Activated CD4-positive, alpha-beta memory T cell treated with anti-CD3 and anti-CD28 coated beads for 36 hours (primary cell): Measurements from ENCODE around the gene PARS2. TPM values are rescaled to one million over a fixed set of nuclear protein-coding genes. Genes with fewer than 3 reads are reported as not detected.

Experiments used
- CTCF ChIA-PET: fragments of 350-600 bp; sonication (Branson Sonifier 250); formaldehyde crosslinking; loops from one replicate; lab custom pipeline; 2021; ENCODE audit warnings: antibody characterized with exemption, inconsistent platforms; lab: Charles Lee
- POLR2A ChIA-PET: fragments of 350-600 bp; sonication (Branson Sonifier 250); formaldehyde crosslinking; loops from one replicate; lab custom pipeline; 2021; ENCODE audit warnings: antibody characterized with exemption; lab: Charles Lee
- DNase-seq: peaks from one replicate; pipeline ENCODE4 v3.0.0-alpha.2; 2020
- H3K27ac Mint-ChIP-seq: one replicate; pipeline ENCODE4 v1.8.0; 2021; ENCODE audit warnings: mixed read lengths
- H3K27me3 Mint-ChIP-seq: one replicate; pipeline ENCODE4 v1.8.0; 2021; ENCODE audit warnings: mixed read lengths
- H3K36me3 Mint-ChIP-seq: one replicate; pipeline ENCODE4 v1.8.0; 2021; ENCODE audit warnings: mixed read lengths
- H3K4me1 Mint-ChIP-seq: one replicate; pipeline ENCODE4 v1.8.0; 2021; ENCODE audit warnings: low read depth, mixed read lengths
- H3K4me3 Mint-ChIP-seq: one replicate; pipeline ENCODE4 v1.8.0; 2021; ENCODE audit warnings: mild to moderate bottlenecking, mixed read lengths
- H3K9me3 Mint-ChIP-seq: one replicate; pipeline ENCODE4 v1.8.0; 2021; ENCODE audit warnings: mixed read lengths
- intact Hi-C: fragments of 100-400 bp; cut with micrococcal nuclease; formaldehyde crosslinking; loops from one replicate; pipeline ENCODE4 v1.15.1; 2023
- total RNA-seq, 2 experiments: library from RNA; stranded (reverse); gene quantifications; one replicate each; pipeline ENCODE4 v1.2.3, GENCODE V29; 2021

Gene PARS2
- total RNA-seq, 2 experiments from 2014 or later: 5.6 to 5.7 TPM

DNA sequence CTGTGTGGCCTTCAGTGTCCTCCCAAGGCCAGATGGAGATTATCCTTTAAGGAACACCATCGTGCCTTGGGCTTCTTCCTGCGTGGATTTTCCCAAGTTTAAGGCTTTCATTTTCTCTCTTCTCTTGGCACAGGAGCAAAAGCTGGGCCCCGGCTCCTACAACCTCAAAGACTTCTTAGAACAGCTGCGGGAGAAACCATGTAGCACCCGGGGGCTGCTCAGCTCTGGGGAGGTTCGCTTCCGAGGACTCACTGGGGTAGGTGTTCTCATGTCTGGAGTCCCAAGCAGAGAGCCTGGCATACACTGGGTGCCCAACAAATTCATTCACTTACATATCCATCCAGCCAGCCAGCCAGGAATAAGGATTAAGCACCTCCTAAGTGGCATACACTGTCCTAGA is 43.4 kb upstream of the PARS2 start:
- no peaks in the 10 kb centered on the region for H3K36me3 Mint-ChIP-seq
- no peak overlapping the region for H3K4me3 Mint-ChIP-seq
- CTCF ChIA-PET: interaction anchor here (0.9 to 2.1 kb wide), 5 partner anchors 9 to 144 kb away, joined by 3 to 11 read pairs (median 6); no protein-coding TSS in a partner anchor
- intact Hi-C loops: no loop called here
- POLR2A ChIA-PET: no interaction called here
- H3K4me1 Mint-ChIP-seq: peaks cover 22% of the 10 kb centered on the region
- no peak for DNase-seq
- peaks cover 2% of the 10 kb centered on the region for H3K27me3 Mint-ChIP-seq
- H3K9me3 Mint-ChIP-seq: no peaks in the 10 kb centered on the region
- no peak overlapping the region for H3K27ac Mint-ChIP-seq

DNA sequence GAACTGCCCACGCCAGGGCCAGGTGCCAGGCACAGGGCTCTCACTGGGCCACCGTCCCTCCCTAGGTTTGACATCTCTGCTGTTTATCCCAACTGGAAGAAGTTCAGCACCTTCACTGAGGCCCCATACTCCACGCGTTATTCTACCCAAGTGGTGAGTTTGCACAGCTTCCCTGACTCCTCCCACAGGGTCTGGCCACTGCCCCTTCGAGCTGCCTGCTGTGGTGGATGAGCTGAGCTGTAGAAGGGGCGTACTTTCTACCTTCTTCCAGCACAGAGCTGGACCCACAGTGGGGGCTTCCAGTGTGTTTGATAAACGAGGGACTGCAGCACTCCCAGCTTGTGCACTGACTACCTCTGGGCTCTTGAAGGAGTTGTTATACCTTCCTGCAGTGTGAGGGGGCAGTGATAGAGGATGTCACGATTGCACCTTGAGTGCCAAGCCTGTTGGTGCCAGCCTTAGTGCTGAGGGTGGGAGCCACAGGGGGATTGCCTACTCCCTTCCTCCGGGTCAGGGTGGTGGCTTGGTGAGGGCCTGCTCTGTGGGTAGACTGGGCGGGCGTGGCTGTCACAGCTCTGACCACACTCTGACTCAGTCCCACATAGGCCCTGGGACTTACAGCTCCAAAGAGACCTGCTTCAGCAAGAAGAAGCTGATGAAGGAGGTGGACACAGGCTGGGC is 42.7 kb upstream of the PARS2 start:
- H3K9me3 Mint-ChIP-seq: no peaks in the 10 kb centered on the region
- no peaks in the 10 kb centered on the region for H3K36me3 Mint-ChIP-seq
- H3K27ac Mint-ChIP-seq: no peak overlapping the region
- intact Hi-C loops: no loop called here
- CTCF ChIA-PET: interaction anchor here (0.9 to 2.1 kb wide), 5 partner anchors 8 to 143 kb away, joined by 3 to 11 read pairs (median 6); no protein-coding TSS in a partner anchor
- POLR2A ChIA-PET: no interaction called here
- H3K4me3 Mint-ChIP-seq: no peak overlapping the region
- DNase-seq: peak; percentile 59
- H3K27me3 Mint-ChIP-seq: peaks cover 2% of the 10 kb centered on the region
- H3K4me1 Mint-ChIP-seq: peaks cover 22% of the 10 kb centered on the region

DNA sequence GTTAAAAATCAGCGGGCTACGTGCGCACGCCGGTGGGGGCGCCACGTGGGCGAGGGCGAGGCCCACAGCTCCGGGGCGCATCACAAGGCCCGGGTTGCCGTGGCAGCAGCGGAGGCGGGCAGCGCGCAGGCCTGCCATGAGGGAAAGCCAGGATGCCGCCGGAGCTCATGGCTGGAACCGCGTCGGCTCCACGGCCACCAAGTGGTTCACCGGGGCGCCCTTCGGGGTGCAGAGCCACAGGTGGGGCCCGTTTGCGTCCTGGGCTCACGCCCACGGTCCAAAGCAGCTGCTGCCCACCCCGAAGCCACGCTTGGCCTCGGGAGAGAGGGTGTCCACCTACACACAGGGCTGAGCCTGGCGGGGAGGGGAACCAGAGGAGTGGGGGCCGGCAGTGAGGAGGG is 41.7 kb upstream of the PARS2 start:
- H3K36me3 Mint-ChIP-seq: no peaks in the 10 kb centered on the region
- ChIA-PET CTCF (interaction anchor here (2.1 kb wide), 1 partner anchor 134 kb away, joined by 11 read pairs; no protein-coding TSS in a partner anchor), POLR2A (interaction anchor here (2.5 kb wide), 1 partner anchor 90 kb away, joined by 7 read pairs; the partner anchor contains the start of gene TTC4)
- no peak overlapping the region for H3K4me3 Mint-ChIP-seq
- peaks cover 2% of the 10 kb centered on the region for H3K27me3 Mint-ChIP-seq
- DNase-seq: no peak
- H3K9me3 Mint-ChIP-seq: no peaks in the 10 kb centered on the region
- intact Hi-C loops: no loop called here
- H3K27ac Mint-ChIP-seq: no peak overlapping the region
- peaks cover 27% of the 10 kb centered on the region for H3K4me1 Mint-ChIP-seq

DNA sequence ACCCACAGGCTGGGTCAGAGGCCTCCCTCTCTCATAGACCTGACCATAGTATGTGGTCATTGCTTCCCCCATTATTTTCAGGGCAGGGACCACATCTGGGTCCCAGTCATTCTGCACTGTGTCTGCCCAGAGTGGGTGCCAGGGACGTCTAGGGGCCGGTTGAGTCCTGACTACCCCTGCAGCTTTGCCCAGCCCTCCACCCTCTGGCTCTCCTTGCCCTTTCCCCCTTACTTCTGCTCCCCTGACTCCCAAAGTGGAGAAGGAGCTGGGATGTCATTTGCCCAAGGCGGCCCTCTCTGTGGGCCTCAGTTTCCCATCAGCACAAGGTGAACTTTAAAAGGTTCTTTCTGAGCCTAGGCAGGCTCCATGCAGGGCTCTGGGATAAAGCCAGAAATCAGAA is 41.1 kb upstream of the PARS2 start:
- CTCF ChIA-PET: interaction anchor here (1.2 to 2.3 kb wide), 2 partner anchors 10 to 14 kb away, joined by 3 to 10 read pairs; no protein-coding TSS in a partner anchor
- H3K4me1 Mint-ChIP-seq: peaks cover 27% of the 10 kb centered on the region

DNA sequence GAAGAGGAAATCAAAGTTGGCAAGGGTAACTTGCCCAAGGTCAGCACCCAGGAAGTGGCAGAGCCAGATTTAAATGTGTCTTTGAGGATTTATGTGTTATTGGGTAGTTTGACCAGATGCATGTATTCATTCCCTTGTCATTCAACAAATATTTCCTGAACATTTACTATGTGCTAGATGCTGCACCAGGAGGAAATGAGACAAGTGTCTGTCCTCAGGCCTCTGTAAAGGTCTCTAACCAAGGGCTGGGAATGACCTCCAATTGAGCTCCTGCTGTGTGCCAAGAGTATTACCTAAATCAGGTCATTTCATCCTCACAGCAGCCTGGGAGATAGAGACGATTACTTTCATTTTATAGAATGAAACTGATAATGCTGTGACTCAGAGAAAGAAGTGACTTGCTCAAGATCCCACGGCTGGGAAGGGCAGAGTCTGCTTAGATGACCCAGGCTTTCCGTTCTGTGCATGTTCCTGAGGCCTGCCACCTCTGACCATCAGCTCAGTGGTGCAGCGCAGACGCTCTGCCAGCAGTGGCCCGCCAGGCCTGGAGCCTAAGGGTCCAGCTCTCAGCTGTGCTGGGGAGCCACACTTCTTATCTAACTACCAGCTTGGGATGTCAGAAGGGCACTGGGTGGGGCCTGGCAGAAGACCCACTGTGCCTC is 40.3 kb upstream of the PARS2 start:
- ChIA-PET CTCF (interaction anchor here (1.1 to 2.3 kb wide), 4 partner anchors 9 to 88 kb away, joined by 3 to 10 read pairs (median 4); no protein-coding TSS in a partner anchor), POLR2A (interaction anchor here (2.5 kb wide), 1 partner anchor 88 kb away, joined by 7 read pairs; the partner anchor contains the start of gene TTC4)
- intact Hi-C loops: loop anchor here (1.0 kb wide), 1 partner anchor 397 kb away; no protein-coding TSS in a partner anchor
- peak overlapping the region; percentile 47 for H3K27ac Mint-ChIP-seq
- peaks cover 32% of the 10 kb centered on the region for H3K4me1 Mint-ChIP-seq
- no peaks in the 10 kb centered on the region for H3K36me3 Mint-ChIP-seq
- peak; percentile 66 for DNase-seq
- H3K27me3 Mint-ChIP-seq: no peaks in the 10 kb centered on the region
- H3K4me3 Mint-ChIP-seq: no peak overlapping the region
- H3K9me3 Mint-ChIP-seq: no peaks in the 10 kb centered on the region

More for the DNA sequence above, 41.1 kb upstream of the PARS2 start:
- Mint-ChIP-seq H3K27ac (no peak overlapping the region), H3K36me3 (no peaks in the 10 kb centered on the region), H3K27me3 (peaks cover under 1% of the 10 kb centered on the region), H3K9me3 (no peaks in the 10 kb centered on the region), H3K4me3 (no peak overlapping the region)
- no peak for DNase-seq
- POLR2A ChIA-PET: interaction anchor here (2.5 kb wide), 1 partner anchor 89 kb away, joined by 7 read pairs; the partner anchor contains the start of gene TTC4
- intact Hi-C loops: no loop called here

DNA sequence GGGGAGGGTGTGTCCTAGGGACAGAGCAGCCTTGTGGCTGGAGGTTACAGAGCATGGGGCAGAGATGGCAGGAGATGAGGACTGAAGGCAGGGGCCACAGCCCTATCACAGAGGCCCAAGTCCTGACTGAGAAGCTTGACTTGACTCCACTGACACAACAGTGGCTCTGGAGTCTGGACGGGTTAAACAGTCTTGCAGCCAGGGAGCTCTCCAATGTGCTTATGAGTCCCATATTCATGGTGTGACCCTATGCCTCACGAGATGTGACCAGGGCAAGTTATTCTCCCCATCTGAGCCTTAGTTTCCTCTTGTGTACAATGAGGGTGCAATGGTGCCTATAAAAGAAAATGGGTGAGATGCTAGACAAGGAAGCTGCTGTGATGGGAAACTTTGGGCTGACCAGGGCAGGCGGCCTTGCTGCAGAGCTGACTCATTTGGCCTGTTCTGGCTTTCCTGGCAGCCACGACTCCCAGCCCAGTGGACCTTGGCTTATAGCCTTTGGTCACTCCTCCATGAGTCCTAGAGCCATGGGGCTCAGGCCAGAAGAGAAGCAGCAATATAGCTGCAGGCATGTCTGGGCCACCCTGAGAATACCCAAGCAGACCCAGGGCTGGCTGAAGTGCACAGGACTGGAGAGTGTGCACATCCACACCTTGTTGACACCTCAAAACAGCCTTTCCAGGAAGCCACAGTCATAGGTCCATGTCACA is 39.6 kb upstream of the PARS2 start:
- POLR2A ChIA-PET: interaction anchor here (2.5 kb wide), 1 partner anchor 88 kb away, joined by 7 read pairs; the partner anchor contains the start of gene TTC4
- CTCF ChIA-PET: interaction anchor here (0.6 to 2.3 kb wide), 5 partner anchors 8 to 218 kb away, joined by 3 to 10 read pairs (median 3); no protein-coding TSS in a partner anchor
- intact Hi-C loops: loop anchor here (1.0 kb wide), 1 partner anchor 397 kb away; no protein-coding TSS in a partner anchor
- no peak overlapping the region for H3K4me3 Mint-ChIP-seq
- H3K27me3 Mint-ChIP-seq: no peaks in the 10 kb centered on the region
- peaks cover 39% of the 10 kb centered on the region for H3K4me1 Mint-ChIP-seq
- H3K27ac Mint-ChIP-seq: peak overlapping the region; percentile 47
- peak; percentile 40 for DNase-seq
- no peaks in the 10 kb centered on the region for H3K9me3 Mint-ChIP-seq
- H3K36me3 Mint-ChIP-seq: no peaks in the 10 kb centered on the region

DNA sequence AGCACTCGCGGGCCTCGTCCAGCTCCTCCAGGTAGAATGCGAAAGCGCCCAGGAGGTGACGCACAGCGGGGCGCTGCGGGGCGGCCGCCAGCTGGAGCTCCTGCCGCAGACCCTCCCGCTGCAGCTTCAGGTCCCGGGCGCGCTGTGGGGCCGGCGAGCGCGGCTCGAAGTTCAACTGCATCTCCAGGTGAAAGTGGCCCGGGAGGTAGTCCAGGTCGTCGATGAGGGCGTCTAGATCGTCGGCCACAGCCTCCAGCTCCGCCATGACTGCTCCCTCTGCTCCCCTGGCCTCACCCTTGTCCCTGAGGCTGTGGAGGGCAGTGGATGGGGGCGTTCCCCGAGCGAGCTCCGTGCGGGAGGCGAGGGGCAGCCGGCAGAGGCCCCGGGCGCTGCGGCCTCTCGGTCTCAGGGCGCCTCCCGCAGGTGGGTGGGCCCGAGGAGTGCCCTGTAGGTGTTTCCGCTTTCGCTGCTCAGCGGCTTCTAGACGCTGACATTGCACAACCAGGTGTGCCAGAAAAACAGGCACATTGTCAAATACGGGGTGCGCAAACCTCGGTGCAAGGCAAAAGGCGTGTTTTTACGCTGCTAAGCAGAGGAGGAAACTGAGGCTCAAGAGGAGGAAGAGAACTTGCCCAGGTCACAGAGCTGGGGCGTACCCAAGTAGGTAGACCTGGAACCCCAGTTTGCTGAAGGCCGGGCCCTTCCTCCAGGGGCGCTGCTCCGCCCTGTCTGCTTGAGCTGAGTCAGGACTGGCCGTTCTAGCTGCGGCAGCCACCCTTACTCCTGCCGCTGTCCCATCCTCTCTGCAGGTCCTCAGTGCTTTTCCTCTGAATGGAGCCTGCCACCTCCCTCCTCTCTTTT is 36.8 kb upstream of the PARS2 start, which contains the start of gene TTC22:
Gene TTC22, minus strand, starts transcription at position 425 of the 861 bp plus-strand sequence. Its CDS starts 160 bp downstream, at position 265.
- Mint-ChIP-seq H3K27me3 (no peaks in the 10 kb centered on the region), H3K9me3 (no peaks in the 10 kb centered on the region), H3K27ac (peak within 1 kb of the TSS; percentile 67), H3K4me3 (peak within 1 kb of the TSS; percentile 84), H3K36me3 (no peaks in the 10 kb centered on the region), H3K4me1 (peaks cover 56% of the 10 kb centered on the region)
- ChIA-PET POLR2A (interaction anchor here (0.8 to 4.0 kb wide), 4 partner anchors 9 to 85 kb away, joined by 3 to 23 read pairs (median 5); partner anchors contain the start of gene TTC4), CTCF (interaction anchor here (0.6 to 5.3 kb wide), 18 partner anchors 9 to 970 kb away, joined by 3 to 38 read pairs (median 5); partner anchors contain the start of genes DHCR24, PARS2 and TTC4)
- peak; percentile 86 for DNase-seq
- intact Hi-C loops: loop anchor here (1.0 to 2.0 kb wide), 2 partner anchors 37 to 86 kb away; partner anchors contain the start of genes DHCR24 and PARS2

DNA sequence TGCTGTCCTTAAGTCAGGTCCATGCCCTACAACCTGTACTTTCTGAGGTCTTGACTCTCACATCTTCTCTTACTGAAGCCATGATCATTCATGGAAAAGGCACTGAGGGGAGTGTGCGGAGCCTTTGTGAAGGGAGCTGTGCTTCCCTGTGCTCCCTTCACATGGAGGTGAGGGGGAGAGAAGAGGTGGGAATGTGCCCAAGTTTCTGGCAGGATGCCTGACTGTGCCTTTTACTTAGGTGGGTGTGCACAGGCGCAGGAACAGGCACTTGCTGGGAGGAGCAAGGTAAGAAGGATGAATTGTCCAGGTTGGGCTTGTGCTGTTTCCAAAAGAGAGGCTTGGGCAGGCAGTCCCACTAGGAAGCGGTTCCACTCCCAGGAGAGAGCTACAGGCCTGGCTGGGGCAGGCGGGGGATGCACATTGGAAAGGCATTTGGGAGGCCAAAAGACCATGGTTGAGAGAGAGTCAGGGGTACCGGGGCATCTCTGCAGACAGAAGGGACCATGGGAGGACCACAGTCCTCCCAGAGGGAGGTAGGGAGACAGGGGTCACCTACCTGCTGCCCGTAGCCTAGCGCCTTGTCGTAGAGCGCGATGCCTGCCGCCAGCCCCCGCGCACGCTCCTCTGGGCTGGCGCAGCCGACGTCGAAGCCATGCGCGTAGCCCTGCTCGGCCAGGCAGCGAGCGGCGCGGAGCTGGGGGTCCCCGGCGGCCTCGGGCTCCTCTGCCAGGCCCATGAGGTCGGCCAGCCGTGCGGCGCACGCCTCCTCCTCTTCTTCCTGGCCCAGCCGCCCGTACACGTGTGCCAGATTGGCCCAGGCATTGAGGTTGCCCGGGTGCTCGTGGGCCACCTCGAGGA is 35.9 kb upstream of the PARS2 start:
- Mint-ChIP-seq H3K36me3 (no peaks in the 10 kb centered on the region), H3K27ac (peak overlapping the region; percentile 67), H3K4me3 (peak overlapping the region; percentile 84), H3K27me3 (no peaks in the 10 kb centered on the region), H3K9me3 (no peaks in the 10 kb centered on the region), H3K4me1 (peaks cover 59% of the 10 kb centered on the region)
- DNase-seq: no peak
- ChIA-PET POLR2A (interaction anchor here (0.8 to 4.0 kb wide), 4 partner anchors 8 to 84 kb away, joined by 3 to 23 read pairs (median 5); partner anchors contain the start of gene TTC4), CTCF (interaction anchor here (0.9 to 5.3 kb wide), 14 partner anchors 8 to 752 kb away, joined by 3 to 38 read pairs (median 6); partner anchors contain the start of gene PARS2)
- intact Hi-C loops: loop anchor here (2.0 kb wide), 1 partner anchor 87 kb away; the partner anchor contains the start of gene DHCR24

DNA sequence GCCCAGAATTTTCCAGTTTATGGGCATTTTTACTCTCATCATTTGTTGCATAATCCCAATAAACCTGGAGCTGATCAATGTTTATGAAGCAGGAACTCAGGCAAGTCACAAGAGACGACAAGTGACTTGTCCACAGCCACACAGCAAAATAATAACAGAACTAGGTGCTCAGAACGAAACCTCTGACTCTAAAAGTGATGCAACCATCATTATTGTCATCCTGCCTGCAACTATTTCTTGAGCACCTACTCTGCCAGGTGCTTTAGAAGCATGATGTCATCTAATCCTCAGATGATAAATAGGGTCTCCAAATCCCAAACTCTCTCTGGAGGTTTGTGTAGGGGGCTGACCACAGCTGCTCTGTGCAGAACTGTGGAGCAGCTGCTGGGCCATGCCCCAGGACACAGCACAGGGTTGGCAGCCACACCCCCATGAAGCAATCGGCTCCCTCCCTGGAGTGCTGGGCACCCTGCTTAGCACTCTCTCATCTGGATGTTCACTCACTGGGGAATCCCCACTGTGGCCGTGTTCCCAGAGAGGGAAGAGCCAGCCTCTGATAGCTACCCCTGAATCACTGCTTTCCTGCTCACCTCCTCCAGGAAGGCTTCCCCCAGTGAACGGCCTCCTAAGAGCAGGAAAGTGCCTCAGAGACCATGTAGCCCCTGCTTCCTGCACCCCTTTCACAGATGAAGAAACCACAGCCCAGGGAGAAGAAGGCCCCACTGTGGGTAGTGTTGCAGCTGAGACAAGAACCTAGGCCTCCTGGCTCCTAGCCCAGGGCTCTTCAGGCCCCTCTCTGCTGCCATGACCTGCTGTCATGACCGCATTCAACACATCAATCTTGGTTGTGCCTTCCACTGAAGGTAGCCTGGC is 34.7 kb upstream of the PARS2 start:
- H3K27me3 Mint-ChIP-seq: no peaks in the 10 kb centered on the region
- peaks cover 60% of the 10 kb centered on the region for H3K4me1 Mint-ChIP-seq
- CTCF ChIA-PET: interaction anchor here (0.6 to 5.3 kb wide), 8 partner anchors 8 to 187 kb away, joined by 3 to 38 read pairs (median 12); partner anchors contain the start of gene PARS2
- peak overlapping the region; percentile 78 for H3K4me3 Mint-ChIP-seq
- intact Hi-C loops: loop anchor here (1.0 to 10.0 kb wide), 4 partner anchors 83 to 746 kb away; partner anchors contain the start of genes TCEANC2 and TMEM59
- peak; percentile 78 for DNase-seq
- no peaks in the 10 kb centered on the region for H3K9me3 Mint-ChIP-seq
- no peaks in the 10 kb centered on the region for H3K36me3 Mint-ChIP-seq
- H3K27ac Mint-ChIP-seq: peak overlapping the region; percentile 96
- POLR2A ChIA-PET: interaction anchor here (0.6 to 4.0 kb wide), 4 partner anchors 34 to 851 kb away, joined by 3 to 23 read pairs (median 4); partner anchors contain the start of gene TTC4
